ENCODE measurements around the gene MAPK9.

MAPK9 gene

GRCh38 chr5:180331647-180331950 is 39.7 kb upstream of the MAPK9 start:
- no peak for TF ChIP-seq CTCF (IDR thresholded peaks at IDR 0.05; ENCODE audit: borderline replicate concordance, control extremely low read depth, extremely low read depth, insufficient read depth, missing control alignments)
- in situ Hi-C loops (cut with MboI; ENCODE audit: low sequenced_read_pairs, unreplicated experiment): no loop called here

GRCh38 chr5:180330810-180331646 is 39.1 kb upstream of the MAPK9 start:
- no peak for TF ChIP-seq CTCF (IDR thresholded peaks at IDR 0.05; ENCODE audit: borderline replicate concordance, control extremely low read depth, extremely low read depth, insufficient read depth, missing control alignments)
- DNase-seq (ENCODE audit: low spot score): no peak
- in situ Hi-C loops (cut with MboI; ENCODE audit: low sequenced_read_pairs, unreplicated experiment): no loop called here

More at GRCh38 chr5:180331647-180331950, 39.7 kb upstream of the MAPK9 start:
- DNase-seq (ENCODE audit: low spot score): no peak

GRCh38 chr5:180330270-180330648 is 38.4 kb upstream of the MAPK9 start:
- in situ Hi-C loops (cut with MboI; ENCODE audit: low sequenced_read_pairs, unreplicated experiment): no loop called here
- TF ChIP-seq CTCF (IDR thresholded peaks at IDR 0.05; ENCODE audit: borderline replicate concordance, control extremely low read depth, extremely low read depth, insufficient read depth, missing control alignments): no peak
- no peak for DNase-seq (ENCODE audit: low spot score)

GRCh38 chr5:180329606-180330269 is 37.9 kb upstream of the MAPK9 start:
- DNase-seq (ENCODE audit: low spot score): no peak
- in situ Hi-C loops (cut with MboI; ENCODE audit: low sequenced_read_pairs, unreplicated experiment): no loop called here
- no peak for TF ChIP-seq CTCF (IDR thresholded peaks at IDR 0.05; ENCODE audit: borderline replicate concordance, control extremely low read depth, extremely low read depth, insufficient read depth, missing control alignments)

- in situ Hi-C loops (cut with MboI; ENCODE audit: low sequenced_read_pairs, unreplicated experiment): no loop called here
These were observed 37.2 kb upstream of the MAPK9 start for GRCh38 chr5:180329138-180329435.

More at GRCh38 chr5:180329138-180329435, 37.2 kb upstream of the MAPK9 start:
- DNase-seq (ENCODE audit: low spot score): no peak
- no peak for TF ChIP-seq CTCF (IDR thresholded peaks at IDR 0.05; ENCODE audit: borderline replicate concordance, control extremely low read depth, extremely low read depth, insufficient read depth, missing control alignments)
